ENCODE results near the gene INS. TPM values are rescaled to one million over a fixed set of nuclear protein-coding genes. Genes with fewer than 3 reads are reported as not detected.

The INS gene
- total RNA-seq, 1 donor from 2014 or later = not detected

GRCh38 chr11:2207773-2208621, 47.0 kb upstream of the INS start:
- Mint-ChIP-seq H3K9me3 (no peaks in the 10 kb centered on the region), H3K36me3 (no peaks in the 10 kb centered on the region), H3K27ac (no peak overlapping the region), H3K4me3 (no peak overlapping the region), H3K27me3 (ENCODE audit: low read depth) (peaks cover 2% of the 10 kb centered on the region), H3K4me1 (peaks cover 8% of the 10 kb centered on the region)
- DNase-seq (ENCODE audit: low spot score in 2 of 2, unreplicated experiment in 2 of 2) = peak; percentile 3 to 27
- TF ChIP-seq CTCF (IDR thresholded peaks at IDR 0.05; ENCODE audit: unreplicated experiment) = no peak

GRCh38 chr11:2207212-2207611, 46.2 kb upstream of the INS start:
- no peak for TF ChIP-seq CTCF (IDR thresholded peaks at IDR 0.05; ENCODE audit: unreplicated experiment)
- Mint-ChIP-seq H3K4me1 (peaks cover 8% of the 10 kb centered on the region), H3K4me3 (no peak overlapping the region), H3K27me3 (ENCODE audit: low read depth) (peaks cover 2% of the 10 kb centered on the region), H3K36me3 (no peaks in the 10 kb centered on the region), H3K9me3 (no peaks in the 10 kb centered on the region), H3K27ac (no peak overlapping the region)
- DNase-seq (ENCODE audit: low spot score in 2 of 2, unreplicated experiment in 2 of 2) = peak; percentile 8 to 20

- Mint-ChIP-seq H3K27ac (no peak overlapping the region), H3K4me3 (no peak overlapping the region), H3K27me3 (ENCODE audit: low read depth) (peaks cover 2% of the 10 kb centered on the region), H3K4me1 (peaks cover 8% of the 10 kb centered on the region), H3K36me3 (no peaks in the 10 kb centered on the region), H3K9me3 (peaks cover 1% of the 10 kb centered on the region)
- TF ChIP-seq CTCF (IDR thresholded peaks at IDR 0.05; ENCODE audit: unreplicated experiment) = no peak
- DNase-seq (ENCODE audit: low spot score in 2 of 2, unreplicated experiment in 2 of 2) = peak; percentile 4 to 20
Measured at GRCh38 chr11:2205981-2206690, 45.1 kb upstream of the INS start.

GRCh38 chr11:2205214-2205720, 44.3 kb upstream of the INS start:
- no peak overlapping the region for H3K27ac Mint-ChIP-seq
- peak; percentile 6 to 7 for DNase-seq (ENCODE audit: low spot score in 2 of 2, unreplicated experiment in 2 of 2)
- TF ChIP-seq CTCF (IDR thresholded peaks at IDR 0.05; ENCODE audit: unreplicated experiment) = no peak

GRCh38 chr11:2204361-2205213, 43.6 kb upstream of the INS start:
- peaks cover 8% of the 10 kb centered on the region for H3K9me3 Mint-ChIP-seq
- no peak overlapping the region for H3K4me3 Mint-ChIP-seq
- no peak for TF ChIP-seq CTCF (IDR thresholded peaks at IDR 0.05; ENCODE audit: unreplicated experiment)
- peaks cover 8% of the 10 kb centered on the region for H3K4me1 Mint-ChIP-seq
- H3K27me3 Mint-ChIP-seq (ENCODE audit: low read depth) = peaks cover 2% of the 10 kb centered on the region
- no peak overlapping the region for H3K27ac Mint-ChIP-seq
- peak in 1 of 2 experiments; percentile 13 for DNase-seq (ENCODE audit: low spot score in 2 of 2, unreplicated experiment in 2 of 2)
- no peaks in the 10 kb centered on the region for H3K36me3 Mint-ChIP-seq

More at GRCh38 chr11:2205214-2205720, 44.3 kb upstream of the INS start:
- Mint-ChIP-seq H3K36me3 (no peaks in the 10 kb centered on the region), H3K27me3 (ENCODE audit: low read depth) (peaks cover 2% of the 10 kb centered on the region), H3K4me3 (no peak overlapping the region), H3K9me3 (peaks cover 8% of the 10 kb centered on the region), H3K4me1 (peaks cover 8% of the 10 kb centered on the region)
